AG08396 (cell line): ENCODE results near the gene FHOD3.
A peak's percentile ranks its signal among the peaks of the same experiment; 100 is the strongest.
"Not testable (repeated sequence)": the region's sequence is repeated elsewhere in the genome, so short reads cannot be mapped to it uniquely, and the experiment has no call there.

Experiments used
- DNase-seq: peaks from one replicate; pipeline ENCODE4 v3.0.0; 2012; ENCODE audit warnings: low spot score, mixed read lengths

FHOD3 gene

DNA sequence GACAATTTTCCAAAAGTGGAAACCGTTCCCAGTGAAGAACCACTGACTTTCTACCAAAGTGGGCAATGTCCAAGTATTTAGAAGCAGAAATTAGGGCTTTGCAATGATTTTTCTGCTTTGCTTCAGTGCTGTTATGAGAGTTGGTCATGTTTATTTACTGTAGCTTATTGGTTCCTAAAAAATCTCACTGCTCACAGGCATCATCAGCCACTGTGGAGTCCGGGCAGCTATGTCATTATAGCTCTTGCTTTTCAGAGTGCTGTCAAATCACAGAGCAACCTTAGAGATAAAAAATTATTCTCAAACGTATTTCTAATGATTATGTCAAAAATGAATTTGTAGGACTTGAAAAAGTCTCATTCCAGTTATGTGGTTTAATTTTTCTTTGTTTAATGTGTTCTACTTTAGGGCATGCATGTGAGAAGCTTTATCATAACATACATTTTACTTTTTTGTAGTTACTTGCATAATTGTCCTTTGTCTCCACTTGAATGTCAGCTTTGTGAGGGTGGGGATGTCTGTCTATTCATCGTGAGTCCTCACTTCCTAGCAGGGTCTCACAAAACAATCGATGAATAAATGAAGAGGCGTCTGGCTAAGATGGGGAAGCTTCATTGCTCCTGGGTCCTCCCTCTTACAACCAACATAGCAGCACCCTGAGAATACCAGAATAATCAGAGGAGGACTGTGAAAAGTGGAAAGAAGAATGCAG is 413.7 kb downstream of the FHOD3 start:
- no peak for DNase-seq

DNA sequence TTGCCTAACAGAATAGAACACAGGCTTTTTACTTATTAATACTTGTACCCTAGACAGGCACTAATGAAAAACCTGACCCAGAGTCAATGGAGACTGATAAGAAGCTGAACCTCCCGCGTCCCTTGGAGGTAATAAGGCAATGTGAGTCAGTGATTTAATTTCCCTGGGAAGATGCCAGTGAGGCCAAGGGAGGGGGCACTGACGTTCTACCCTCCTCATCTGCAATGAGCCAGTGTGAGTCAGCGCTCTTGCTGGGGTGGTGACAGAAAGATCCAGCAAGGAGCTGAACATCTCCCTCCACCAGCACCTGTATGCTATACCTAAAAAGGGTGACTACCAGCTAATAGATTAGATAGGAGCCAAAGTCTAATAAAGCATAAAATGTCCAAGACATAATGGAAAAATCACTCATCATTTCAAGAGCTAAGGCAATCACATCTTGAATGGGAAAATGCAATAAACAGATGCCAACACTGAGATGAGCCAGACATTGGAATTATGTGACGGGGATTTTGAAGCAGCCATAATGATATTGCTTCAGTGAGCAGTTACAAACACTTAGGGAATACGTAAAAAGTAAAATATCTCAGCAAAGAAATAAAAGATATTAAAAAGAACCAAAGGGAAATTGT is 414.4 kb downstream of the FHOD3 start:
- peak; percentile 48 for DNase-seq

DNA sequence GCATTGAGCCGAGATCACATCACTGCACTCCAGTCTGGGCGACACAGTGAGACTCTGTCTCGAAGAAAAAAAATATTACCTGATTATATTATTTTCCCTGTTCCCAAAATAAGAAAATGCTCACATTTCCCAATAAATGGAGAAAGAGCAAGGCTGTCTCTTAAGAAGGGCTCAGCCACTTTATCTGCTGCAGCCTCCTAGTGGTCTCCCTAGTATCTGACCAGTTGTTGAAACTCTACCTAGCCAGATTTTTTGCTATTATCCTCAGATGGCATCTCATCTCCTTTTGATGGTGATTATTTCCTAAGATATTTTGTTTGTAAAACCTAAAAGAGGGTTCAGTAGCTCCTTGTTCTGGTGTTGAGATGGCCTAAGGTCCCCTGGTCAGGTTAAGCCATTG is 417.0 kb downstream of the FHOD3 start:
- DNase-seq = no peak

DNA sequence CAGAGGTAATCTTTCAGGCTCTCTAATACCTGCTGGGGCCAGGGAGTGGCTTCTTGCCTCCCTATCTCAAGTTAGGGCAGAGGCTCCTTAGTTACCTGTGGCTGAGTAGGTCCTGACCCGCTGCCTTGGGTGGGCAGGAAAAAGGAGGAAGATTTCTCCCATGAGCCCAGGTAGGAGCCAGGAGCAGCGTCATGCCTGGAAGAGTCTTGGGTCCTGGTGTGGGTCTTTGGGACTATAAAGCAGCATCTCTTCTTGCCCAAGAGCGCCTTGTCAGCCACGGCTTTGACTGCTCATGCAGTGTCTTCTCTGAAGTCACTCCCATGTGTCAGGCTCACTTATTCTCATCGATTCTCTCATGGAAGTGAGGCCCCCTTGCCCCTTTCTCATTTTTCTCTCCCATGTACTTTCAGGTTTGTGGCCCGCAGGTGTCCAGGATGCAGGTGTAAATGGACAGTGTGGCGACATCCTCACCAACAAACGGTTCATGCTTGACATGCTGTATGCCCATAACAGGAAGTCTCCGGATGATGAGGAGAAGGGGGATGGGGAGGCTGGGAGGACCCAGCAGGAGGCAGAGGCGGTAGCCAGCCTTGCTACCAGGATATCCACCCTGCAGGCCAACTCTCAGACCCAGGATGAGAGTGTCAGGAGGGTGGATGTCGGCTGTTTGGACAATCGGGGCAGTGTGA is 420.1 kb downstream of the FHOD3 start:
- DNase-seq = no peak

DNA sequence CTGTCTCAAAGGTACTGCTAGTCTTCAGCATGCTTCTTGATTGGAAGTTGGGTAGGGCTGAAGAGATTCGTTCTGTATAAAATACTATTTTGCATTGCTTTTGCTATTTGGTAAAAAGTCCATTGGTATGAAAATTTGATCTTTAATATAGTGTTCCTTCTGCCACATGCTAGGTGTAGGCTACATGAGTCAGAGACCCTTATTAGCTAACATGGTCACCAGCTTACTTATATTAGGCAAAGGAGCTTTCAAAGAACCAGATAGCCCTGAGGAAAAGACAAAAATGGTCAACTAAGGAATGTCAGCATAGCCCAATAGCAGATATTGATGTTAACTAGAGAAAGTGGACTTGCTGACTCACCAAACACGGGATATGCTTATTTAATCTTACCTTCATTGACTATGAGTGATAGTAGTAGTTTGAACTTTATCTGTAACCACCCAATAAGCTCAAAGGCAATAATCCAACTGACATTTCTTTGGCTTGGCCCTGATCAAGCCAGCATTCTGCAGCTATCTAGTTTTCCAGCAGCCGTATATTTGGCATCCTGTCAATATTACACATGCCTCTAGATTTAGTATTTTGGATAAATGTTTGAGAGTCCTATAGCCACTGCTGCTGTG is 421.3 kb downstream of the FHOD3 start:
- no peak for DNase-seq

DNA sequence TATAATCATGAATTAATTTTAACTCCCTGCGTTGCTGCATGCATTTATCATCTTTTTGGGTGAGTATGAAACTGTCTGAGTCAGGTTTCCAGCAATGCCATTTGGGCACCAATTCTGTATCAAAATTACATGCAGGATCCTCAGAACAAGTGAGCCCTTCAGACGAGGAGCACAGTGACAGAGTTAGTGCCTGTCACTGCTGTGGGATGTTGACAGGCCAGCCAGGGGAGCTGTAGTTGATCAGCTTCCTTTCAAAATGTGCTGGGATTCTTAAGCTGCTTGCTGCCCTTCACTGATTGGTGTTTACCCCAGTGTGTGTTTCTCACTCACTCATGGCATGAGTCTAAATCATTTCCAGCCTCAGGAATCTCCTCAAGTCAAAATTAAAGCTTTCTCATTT is 422.1 kb downstream of the FHOD3 start:
- DNase-seq = no peak

DNA sequence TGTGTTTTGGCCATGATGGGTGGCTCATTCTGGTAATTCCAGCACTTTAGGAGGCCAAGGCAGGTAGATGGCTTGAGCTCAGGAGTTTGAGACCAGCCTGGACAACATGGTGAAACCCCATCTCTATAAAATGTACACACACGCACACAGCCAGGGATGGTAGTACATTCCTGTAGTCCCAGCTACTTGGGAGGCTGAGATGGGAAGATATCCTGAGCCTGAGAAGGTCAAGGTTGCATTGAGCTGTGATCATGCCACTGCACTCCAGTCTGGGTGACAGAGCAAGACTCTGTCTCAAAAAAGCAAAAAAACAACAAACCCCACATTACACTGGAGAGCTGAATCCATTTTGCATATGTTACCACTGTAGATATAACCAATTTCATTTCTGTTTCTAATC is 423.8 kb downstream of the FHOD3 start:
- DNase-seq = not testable (repeated sequence)

DNA sequence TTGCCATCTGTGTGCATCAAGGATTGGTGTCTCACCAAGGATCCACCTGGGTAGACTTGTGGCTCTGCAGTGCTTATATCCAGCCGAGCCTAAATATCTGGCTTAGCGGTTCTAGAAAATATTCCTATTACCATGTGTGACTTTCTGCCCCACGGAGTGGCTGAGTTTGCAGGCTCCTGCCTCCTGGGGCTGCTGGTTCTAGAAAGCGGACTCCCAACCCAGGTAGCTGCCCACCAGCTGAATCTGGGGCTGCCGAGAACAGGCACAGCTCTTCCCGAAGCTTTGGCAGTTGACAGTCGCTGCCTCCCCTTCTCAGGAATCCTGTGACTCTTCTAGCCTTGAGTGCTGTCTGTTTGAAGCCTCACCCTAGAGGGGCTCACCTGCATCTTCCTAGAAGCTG is 426.7 kb downstream of the FHOD3 start:
- DNase-seq = no peak

DNA sequence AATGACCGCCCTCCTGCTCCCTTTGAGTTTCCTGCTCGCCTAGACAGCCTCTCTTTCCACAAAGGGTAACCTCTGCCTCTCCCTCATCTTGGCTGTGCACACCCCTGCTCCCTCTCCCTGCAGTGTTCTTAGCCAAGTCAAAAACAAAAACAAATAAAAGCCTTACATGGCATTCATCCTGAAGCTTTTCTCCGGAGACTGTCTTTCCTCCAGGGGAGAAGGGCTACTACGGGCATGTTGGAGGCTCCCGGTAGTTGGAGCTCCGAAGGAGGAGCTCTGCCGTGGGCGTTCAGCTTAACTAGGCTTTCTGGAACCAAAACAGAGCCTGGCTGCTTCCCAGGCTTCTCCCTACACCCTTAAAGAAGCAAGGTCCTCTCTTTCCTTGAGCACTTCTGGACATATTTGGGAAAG is 427.1 kb downstream of the FHOD3 start:
- DNase-seq = peak; percentile 29

DNA sequence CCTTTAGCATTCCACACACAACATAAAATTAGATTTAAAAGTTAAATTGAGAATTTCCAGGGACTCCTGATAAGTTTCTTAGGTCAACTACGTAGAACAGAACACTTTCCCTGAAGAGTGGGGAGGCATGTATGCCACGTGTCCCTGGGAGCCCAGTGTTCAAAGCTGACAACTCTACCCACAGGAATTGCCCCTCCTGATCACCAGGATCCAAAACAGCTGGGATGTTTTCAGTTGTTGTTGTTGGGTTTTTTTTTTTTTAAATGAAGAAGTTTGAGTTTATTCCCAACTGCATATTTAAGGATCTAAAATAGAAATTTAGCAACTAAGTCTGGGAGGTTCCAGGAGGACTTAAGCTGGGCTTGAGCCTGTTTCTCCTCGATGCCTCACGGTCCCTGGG is 430.8 kb downstream of the FHOD3 start:
- DNase-seq = no peak

DNA sequence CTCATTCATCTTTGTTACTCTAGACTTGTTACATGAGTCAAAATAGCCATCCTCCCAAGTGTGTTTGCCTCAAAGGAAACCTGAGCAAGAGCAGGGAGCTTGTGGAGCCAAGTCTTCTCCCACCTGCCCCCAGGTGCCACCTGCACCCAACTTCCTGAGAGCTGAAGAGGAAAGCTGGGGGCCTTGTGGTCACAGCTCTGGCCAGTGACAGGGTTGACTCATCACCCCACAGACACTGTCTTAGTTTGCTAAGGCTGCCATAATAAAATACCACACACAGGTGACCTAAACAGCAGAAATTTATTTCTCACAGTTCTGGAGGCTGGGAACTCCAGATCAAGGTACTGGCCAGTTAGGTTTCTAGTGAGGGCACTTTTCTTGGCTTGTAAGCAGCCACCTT is 431.7 kb downstream of the FHOD3 start:
- DNase-seq = no peak

DNA sequence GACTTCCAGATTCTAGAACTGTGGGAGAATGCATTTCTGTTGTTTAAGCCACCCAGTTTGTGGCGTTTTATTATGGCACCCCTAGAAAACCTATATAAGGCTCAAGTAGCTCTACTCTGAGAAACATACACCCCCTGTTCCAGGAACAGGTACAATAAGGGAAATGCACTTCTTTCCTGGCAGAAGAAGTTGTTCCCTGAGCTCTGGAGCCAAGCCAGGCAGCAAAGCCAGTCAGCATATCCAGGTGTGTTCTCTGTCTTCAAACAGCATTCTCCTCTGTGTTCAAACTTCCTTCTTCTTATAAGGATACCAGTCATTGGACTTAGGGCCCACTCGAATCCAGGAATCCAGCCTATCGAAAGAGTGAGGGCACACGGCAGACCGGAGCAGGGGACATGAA is 434.8 kb downstream of the FHOD3 start:
- DNase-seq = no peak

DNA sequence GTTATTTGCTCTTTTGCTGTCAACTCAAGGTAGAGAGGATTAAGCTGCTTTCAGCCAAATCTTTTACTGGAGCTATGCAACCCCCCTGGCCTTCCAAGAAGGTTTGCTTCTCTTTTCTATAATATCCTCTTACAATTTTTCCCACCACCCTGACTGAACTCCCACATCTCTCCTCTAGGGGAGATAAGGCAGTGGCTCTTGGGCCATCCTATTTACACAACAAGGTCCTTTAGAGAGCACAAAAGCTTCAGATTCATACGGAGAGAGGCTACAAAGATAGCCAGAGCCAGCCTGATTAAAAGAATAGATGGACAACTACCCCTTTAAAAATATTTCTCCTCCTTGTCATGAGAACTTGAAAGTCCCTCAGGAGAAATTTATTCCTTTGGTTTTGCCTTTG is 435.6 kb downstream of the FHOD3 start:
- DNase-seq = no peak

DNA sequence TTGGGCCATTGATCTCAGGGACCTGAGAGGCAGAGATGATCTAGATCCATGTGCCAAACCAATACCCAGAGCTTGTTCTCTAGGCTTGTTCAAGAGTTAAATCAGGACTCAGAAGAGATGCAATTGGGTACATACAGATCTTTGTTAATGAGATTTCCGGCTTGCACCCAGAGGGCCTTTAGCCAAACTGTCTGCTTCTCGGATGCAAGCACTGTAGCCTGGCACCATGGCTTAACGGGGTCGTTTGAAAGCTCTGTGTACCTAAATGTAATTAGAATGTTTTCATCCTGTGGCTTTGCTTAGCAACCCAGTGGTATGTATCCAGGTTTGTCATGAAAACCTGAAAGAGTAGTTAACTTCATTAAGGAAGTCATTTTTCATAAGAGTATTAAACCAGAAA is 437.1 kb downstream of the FHOD3 start:
- no peak for DNase-seq

DNA sequence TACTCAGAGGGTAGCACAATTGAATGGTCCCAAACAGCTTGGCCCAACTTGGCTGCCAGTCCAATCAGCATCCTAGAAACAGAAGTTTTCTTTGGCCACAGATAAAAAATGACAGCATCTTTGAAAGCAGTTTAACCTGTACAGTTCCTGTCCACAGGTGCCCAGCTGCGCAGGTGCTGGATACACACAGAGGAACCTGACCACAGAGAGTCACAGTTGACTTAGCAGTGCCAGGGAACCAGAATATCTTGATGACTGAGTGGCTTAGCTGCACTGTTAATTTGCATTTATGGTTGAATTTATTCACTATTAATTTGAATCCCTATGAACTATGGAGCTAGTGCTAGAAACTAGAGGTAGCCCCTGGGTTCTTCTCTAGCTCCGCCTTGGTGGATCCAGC is 437.6 kb downstream of the FHOD3 start:
- DNase-seq = no peak

DNA sequence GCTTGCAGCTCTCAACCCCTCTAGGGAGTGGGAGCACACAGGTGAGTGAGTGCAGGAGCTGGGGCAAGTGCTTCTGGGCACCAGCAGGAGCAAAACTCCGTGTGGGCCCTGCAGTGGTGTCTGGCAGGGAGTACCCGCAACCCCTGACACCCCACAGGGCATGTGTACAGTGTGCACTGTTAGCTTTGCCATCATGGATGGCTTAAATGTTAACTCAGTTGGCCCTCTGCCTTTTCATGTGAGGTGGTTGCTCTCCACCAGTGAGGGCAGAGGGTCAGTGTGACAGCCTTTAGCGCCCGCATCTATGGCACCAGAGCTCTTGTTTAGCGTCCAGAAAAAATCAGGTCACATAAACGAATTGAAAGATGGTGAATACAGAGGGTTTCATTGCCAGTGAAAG is 438.6 kb downstream of the FHOD3 start:
- no peak for DNase-seq

DNA sequence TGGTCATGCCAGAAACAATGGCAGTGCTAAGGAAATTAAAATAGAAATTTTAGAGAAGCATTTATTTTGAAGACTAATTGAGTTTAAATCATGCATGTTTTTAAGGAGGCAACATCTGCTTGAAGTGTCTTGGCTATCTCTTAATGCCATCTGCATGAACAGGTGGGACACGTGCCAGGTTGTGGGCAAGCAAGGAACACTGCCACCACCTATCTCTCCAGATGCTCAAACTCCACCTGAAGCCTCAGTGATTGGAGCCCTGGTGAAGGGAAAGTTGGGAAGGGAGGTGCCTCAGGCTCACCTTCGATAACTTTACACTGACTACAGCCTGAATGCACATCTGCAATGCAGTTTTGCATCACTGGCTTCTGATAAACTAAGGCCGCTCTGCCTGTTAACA is 439.8 kb downstream of the FHOD3 start:
- DNase-seq = no peak

DNA sequence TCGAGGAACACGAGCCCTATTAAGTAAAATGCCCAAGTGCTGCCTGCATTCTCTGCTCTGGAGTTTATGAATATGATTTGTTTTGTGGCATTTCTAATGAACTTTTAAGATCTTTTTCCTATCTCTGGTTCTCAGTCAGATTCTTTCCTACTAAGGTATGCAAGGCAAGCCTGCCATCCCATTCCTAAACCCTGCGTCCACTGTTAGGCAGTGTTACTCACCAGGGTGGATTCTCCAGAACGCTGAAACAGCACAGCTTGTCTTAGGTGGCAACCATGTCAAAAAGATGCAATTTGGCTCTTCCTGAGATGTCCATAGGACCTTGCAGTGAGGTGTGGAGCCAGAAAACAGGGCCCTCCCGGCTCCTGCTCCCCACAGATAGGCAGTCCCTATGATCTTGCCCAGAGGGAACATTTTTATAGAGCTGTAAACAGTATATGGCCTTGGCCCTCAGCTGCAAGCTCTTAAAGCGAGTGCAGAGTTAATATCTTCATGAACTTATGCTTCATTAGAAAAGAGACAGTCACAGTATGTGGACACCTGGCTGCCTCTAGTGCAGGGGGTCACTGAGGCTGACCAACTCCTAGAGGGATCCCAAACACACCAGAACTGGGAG is 446.9 kb downstream of the FHOD3 start:
- peak; percentile 57 for DNase-seq

DNA sequence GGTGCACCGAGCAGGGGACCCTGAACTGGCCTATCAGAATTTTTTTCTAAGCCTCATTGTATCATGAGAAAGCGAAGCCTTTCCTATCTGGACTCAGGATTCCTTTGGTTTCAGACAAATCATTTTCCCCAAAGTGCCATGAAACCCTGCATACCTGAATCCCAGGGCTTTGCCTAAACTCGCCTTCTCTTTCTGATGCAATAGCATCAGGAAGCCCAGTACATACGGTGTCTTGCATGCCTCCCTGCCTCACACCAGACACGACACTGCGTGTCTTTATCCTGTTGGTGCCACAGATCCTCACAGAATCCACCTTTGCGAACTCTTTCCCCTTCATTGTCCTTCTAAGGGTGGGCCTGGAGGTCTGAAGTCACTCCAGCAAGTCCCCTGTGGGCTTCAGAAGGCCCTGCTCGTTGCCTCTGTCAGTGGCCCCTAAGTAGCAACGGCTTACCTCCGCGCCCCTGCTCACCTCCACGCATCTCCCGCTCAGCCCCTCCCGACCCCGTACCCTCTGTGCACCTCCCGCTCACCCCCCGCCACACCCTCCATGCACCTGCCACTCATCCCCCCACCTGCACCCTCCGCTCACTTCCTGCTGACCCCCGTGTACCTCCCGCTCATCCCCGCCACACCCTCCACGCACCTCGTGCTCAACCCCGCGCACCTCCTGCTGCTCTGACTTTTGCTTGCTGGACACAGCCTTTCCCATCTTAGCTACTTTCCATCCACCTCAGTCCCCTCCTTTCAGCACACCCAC is 447.9 kb downstream of the FHOD3 start:
- no peak for DNase-seq

DNA sequence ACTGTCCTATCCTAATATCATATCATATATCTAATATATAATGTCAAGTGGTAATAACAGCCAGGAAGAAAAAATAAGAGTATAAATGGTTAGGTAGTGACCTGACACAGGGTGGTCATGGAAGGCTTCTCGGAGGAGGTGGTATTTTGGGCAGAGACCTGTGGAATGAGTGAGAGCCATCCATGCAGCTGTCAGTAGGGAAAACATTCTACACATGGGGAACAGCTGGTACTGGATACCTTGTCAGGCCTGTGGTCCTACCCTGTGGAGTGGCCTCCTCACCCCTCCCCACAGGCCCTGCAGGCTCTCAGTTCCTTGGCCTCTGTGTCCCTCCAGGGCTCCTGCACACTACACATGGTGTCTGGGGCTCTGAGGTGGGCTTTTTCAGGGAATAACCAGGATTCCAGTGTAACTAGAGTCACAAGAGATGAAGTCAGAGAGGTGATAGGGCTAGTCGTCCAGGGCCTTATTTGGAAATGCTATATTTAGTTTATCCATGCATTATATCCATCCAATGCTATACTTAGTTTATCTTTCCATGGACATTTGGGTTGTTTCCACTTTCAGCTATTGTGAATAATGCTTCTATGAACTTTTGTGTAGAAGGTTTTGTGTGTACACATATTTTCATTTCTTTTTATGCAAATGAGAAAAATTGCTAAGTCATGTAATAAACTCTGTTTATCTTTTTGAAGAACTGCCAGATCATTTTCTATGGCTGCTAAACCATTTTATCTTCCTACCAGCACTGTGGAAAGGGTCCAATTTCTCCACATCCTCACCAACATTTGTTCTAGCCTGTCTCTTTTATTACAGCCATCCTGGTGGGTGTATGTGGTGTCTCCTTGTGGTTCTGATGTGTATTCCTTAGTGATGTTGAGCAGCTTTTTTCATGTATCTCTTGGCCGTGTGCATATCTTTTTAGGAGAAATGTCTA is 455.7 kb downstream of the FHOD3 start:
- DNase-seq = no peak

DNA sequence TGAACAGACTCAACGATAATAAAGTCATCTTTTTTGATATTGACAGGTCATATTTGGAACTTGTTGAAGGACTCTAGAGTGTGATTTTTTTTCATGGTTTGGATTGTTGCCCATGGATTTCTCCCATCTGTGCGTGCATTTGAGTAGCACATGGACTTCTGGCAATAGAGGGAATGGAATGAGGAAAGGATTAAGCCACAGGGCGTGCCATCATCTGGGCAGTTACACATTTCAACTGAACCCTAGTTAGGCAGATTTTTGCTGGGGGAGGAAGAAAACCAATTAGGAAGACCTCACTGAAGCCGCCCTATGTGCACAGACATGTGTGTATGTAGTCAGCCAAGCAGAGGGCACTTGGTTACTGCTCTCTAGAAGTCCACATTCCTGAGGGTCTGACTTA is 458.7 kb downstream of the FHOD3 start:
- peak; percentile 70 for DNase-seq
